Stimulated activated CD4-positive, alpha-beta T cell treated with anti-CD3 and anti-CD28 coated beads, Interleukin-4, amount 100 ng/mL, for 4 hours (primary cell): ENCODE data around the gene NCBP3.
"Not testable (repeated sequence)": the region's sequence is repeated elsewhere in the genome, so short reads cannot be mapped to it uniquely, and the experiment has no call there.

Experiments
- DNase-seq, 2 experiments: peaks; one replicate each; pipeline ENCODE4 v3.0.0-alpha.2; 2020

Gene NCBP3

DNA sequence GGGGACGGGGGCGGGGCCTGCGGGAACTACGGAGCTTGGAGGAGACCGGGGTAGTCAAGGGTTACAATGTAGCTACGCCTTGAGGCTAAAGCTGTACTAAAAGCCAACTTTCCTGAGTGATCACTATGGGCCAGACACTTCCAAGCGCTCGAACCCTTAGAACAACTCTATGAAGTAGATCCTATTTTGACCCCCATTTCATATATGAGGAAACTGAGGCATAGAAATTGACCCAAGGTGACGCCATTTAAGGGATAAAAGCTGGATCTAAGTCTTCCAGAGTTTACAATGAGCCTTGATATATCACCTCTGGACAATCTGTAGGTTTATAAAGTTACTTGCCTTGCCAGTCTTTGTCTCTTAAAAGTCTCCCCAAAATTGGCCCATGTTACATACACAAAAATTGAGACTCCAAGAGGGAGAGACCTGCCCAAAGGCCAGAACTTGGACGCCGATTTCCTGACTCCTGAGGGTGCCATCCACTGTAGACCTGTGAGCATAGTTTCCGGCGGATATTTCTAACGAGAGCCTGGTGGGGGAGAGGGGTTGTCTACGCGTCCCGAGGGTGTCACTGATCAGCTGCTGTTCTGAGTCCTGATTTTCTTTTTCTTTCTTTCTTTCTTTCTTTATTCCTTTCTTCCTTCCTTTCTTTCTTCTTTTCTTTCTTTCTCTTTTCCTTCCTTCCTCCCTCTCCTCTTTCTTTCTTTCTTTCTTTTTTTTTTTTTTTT lies 555 bp upstream of the NCBP3 start:
- DNase-seq: no peak

DNA sequence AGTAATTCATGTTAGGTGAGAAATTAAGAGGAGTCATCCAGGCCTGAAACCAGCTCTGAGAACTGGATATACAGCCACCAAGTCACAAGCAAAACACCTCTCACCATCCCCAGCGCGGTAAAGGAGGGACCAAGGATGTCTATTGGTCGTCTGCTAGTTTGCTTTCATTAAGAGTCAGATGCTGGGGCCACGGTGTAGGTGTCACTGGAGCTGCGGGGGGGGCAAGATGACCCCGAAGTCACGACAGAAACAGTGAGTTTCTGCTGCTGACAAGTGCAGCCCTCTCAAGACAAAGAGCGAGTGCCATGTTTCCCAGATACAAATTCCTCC lies 790 bp downstream of the NCBP3 start:
- DNase-seq: peak; percentile 15 to 17

DNA sequence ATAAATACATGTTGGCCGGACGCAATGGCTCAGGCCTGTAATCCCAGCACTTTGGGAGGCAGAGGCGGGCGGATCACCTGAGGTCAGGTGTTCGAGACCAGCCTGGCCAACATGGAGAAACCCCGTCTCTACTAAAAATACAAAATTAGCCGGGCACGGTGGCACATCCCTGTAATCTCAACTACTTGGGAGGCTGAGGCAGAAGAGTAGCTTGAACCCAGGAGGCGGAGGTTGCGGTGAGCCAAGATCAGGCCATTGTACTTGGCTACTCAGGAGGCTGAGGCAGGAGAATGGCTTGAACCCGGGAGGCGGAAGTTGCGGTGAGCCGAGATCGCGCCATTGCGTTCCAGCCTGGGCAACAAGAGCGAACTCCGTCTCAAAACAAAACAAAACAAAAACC lies 1.5 kb downstream of the NCBP3 start:
- DNase-seq: not testable (repeated sequence)

DNA sequence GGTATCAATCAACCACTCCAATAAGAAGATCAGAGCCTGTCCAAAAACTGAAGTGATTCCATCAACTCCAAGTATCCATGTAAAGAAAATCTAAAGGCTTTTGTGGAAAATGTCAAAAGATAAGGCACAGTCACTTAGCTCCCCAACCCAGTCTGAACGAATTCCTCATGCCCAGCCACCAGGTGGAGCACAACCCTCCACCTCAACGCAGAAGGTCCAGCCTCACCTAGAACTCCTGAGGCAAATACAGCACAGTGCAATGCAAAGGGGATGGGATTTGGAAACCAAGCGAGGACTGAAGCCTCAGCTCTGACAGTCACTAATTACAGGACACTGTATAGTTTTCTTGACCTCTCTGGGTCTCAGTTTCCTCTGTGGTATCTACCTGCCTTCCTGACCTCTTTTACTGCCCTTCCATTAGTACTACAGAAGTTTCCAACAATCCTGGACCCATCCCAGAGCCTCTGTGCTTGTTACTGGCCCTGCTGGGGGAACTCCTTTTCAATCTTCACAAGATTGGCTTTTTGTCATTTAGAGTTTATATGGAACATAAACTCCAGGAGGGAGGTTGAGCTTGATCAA lies 2.0 kb downstream of the NCBP3 start:
- DNase-seq: peak; percentile 40 to 42

DNA sequence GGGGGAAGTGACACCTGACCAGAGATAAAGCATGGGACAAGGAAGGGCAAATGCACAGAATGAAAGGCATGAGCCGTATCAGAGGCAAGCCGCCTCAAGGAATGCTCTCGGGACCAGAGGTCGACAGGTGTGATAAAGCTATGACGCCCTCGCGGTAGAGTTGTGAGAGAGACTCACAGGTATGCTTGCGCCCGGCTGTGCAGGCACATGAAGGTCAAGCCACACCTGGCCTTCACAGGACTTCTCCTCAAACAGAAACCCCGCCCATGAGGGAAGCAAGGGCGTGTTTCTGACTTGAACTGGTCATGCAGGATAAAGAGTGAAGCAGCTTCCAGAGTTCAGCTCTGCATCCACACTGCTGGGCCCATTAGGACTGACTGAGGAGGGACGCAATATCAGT lies 7.8 kb downstream of the NCBP3 start:
- no peak for DNase-seq

DNA sequence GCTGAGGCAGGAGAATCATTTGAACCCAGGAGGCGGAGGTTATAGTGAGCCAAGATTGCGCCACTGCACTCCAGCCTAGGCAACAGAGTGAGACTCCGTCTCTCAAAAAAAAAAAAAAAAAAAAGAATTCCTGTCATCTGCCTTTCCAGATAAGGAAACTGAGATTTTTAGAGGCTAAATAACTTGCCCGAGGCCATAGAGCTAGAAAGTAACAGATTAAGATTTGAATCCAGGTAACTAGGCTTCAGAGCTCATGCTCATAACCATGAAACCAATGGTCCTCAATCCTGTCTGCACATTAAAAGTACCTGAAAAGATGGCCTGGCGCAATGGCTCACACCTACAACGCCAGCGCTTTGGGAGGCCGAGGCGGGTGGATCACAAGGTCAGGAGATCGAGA lies 9.5 kb downstream of the NCBP3 start:
- DNase-seq: no peak

DNA sequence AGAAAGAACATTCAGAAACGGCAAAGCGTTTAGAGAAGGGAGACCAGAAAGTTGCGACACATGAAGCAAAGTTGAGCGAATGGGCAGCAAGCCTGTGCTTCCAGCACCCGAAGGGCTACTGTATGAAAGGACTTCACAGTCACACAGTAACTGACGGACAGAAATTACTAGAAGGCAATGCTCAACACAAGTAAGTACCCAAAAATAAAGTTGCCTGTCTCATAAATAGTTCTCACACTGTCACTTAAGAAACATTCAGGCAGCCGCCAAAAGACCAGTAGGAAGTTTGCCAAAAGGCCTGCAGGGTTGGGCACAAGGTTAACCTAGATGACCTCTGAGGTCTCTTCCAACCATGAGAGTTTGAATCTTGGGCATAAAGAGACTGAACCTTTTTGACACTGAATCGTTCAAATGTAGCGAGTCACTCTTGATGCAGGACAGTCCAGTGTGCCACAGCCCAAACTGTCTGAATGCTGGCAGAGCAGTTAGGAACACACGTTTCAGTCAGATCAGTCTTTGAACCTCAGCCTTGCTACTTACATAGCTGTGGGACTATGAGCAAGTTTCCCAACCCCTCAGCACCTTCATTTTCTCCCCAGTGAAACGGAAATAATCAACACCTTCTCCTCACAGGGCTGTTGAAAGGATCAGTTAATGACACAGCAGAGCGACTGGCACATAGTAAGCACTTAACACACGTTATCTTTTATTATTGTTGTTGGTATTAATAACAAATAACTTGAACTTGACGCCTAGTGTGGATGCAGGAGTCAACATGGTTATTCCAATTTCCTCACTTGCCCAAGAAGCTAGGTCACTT lies 10.4 kb downstream of the NCBP3 start:
- DNase-seq: no peak

DNA sequence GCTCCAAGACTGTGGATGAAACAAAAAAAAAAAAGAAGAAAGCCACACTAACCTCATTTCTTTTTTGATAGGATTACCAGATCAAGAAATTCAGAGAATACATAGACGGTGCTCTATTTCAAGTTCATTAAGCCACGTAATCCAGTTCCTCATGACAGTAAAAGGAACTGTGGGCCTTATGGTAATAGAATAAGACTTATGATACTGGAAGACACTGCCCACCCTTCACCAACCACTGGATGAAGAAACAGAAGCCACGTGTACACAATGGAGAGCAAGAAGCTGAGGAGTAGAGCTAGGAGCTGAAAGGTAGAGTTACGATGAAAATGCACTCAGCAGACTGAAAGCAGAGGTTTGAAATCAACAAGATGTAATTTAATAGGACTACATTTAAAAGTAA lies 11.2 kb downstream of the NCBP3 start:
- no peak for DNase-seq

DNA sequence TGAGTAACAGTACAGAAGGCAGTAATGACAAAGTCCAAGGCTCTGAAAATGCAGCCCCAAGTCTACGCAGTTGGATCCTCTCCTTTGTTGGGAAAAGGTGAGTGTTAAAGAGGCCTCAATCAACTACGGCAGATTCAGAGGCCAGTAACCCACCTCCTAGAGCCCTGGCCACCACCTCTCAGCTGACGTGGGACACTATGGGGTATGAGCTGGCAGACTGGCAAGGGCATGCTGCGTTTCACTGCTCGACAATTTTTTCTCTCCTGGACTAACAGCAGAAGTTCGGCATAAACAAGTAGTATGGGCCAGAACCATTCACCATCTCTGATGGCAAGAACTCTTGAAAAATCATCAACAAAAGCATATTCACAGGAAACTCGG lies 17.2 kb downstream of the NCBP3 start:
- DNase-seq: no peak

DNA sequence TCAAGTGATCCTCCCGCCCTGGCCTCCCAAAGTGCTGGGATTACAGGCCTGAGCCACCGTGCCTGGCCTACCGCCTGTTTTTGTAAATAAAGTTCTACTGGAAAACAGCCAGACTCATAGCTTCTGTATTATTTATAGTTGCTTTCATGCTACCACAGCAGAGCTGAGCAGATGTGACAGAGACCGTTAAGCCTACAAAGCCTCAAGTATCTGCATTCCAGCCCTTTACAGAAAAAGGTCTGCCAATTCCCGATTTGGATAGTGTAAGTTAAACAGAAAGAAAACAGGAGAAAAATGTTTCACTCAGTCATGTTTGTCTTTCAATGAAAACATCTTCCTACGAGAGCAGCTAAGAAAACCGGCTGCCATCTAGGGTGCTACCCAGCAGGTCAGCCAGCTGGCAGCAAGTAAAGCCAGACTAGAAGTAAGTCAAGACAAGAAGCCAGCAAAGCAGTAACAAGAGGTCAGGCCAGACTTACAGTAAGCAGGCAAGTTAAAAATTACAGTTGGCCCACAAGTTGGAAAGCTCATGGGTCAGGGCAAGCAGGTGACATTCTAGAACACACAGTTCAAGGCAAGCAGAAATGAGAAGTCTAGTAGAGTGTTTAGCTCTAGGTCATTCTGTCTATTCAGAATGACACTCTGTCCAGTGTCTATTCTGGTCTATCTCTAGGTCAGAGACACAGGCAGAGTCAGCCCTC lies 17.7 kb downstream of the NCBP3 start:
- DNase-seq: no peak

DNA sequence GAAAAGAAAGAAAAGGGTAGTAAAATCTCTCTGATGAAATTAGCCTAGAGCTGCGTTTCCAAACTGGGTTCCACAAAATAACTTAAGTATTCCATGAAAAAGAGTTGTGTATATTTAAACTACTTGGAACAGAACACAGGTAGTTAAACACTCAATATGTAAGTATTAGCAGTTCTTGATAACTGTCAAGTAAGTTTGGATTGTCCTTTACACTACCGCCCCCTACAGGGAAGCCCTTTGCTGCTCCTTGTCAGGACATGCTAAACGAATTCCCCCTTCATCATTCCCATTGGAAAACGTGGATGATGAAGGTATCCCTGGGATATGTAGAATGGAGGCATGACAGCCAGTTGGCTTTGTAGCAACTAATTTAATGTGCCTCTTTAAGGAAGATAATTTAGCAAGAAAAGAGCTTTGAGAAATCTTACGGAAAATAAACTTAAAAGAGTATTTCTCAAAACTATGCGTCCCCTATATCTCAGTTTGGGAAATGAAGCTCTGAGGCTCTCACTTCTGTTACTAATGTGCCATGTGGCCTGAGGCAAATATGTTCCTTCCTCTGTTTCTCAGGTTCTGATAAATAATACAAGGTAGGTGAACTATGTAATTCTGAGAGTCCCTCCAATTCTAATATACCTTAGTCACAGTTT lies 18.8 kb downstream of the NCBP3 start:
- peak; percentile 50 to 57 for DNase-seq

DNA sequence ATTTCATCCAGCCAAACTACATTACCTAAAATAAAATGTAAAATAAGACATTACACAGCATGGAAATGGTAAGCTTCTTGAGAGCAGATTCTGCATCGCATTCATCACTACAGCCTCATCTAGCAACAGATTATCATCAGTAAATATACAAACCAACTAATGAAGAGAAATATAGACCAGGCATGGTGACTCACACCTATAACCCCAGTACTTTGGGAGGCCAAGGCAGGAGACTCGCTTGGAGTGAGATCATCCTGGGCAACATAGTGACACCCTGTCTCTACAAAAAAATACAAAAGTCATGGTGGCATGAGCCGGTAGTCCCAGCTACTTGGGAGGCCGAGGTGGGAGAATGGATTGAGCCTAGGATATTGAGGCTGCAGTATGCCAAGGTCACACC lies 19.9 kb downstream of the NCBP3 start:
- DNase-seq: no peak

DNA sequence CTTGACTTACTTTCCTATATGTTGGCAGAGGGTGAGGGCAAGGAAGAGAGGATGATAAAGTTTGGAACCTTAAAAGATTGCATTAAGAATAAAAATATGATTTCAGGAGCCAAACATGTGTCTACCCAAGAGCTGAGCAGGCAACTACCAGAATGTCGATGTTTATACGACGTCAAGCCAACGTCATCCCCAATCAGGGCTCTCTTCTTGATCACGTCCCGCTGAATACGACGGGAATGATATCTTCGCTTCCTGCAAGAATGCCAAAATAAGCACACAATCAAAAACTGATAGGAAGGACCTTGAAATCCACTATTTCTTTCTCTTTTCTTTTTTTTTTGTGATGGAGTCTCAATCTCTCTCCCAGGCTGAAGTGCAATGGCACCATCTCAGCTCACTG lies 24.9 kb downstream of the NCBP3 start:
- no peak for DNase-seq

DNA sequence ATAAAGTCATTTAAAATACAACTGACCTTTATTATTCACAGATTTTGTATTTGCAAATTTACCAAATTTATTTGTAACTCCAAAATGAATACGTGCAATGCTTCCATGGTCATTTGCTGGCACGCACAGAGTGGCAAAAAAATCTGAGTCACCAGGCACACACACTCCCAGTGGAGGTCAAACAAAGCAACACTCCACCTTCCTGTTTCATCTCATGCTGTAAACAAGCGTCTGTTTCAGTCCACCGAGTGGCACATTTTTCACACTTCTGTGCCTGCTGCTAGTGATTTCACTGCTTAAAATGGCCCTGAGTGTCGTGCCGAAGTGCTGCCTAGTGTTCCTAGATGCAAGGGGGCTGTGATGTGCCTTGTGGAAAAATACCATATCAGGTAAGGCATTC lies 27.3 kb downstream of the NCBP3 start:
- no peak for DNase-seq

DNA sequence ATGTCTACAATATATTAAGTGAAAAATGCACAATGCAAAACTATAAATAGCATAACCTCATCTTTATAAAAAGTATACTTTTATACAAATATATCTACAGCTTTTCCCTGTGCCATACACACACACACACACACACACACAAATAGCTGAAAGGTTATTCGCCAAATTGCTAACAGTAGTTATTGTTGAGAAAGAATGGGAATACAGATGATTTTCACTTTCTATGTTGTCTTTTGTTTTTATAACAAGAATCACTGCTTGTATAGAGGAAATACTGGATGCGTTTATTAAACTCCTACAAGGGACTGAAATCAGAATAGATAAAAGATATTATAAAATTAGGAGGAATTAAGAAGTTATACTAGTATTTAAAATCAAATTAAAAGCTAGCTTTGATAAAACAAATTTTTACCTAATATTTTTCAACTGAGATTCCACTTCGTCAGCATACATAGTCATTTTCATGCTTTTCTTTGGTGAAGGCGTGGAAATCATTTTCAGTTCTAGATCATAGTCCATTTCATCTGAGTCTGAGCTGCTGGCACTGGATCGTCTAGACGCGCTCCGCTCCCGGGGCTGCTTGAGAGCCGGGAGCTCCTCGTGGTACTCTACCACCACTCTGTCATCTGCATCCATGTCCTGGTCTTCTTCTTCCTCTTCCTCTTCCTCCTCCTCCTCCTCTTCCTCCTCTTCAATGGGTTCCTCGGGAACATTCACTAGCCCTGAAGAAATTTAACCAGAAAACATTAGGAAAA lies 28.0 kb downstream of the NCBP3 start:
- no peak for DNase-seq

DNA sequence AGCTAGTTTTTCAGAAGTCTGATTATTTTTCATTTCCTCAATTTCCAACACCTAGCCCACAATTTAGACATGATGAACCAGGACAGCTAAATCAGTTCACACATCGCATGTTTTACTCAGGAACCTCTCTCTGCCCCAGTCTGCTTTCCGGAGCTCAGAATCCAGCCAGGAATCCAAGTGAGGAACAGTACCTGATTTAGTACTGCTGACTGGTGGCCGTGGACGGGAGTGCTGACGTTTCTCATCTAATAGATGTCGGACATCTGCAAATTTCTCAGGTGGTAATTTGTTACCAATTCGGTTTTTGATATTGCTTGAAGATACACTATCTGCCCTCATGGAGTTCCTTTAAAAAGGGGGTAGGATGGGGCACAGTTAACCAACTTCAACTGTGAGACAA lies 30.1 kb downstream of the NCBP3 start:
- no peak for DNase-seq

DNA sequence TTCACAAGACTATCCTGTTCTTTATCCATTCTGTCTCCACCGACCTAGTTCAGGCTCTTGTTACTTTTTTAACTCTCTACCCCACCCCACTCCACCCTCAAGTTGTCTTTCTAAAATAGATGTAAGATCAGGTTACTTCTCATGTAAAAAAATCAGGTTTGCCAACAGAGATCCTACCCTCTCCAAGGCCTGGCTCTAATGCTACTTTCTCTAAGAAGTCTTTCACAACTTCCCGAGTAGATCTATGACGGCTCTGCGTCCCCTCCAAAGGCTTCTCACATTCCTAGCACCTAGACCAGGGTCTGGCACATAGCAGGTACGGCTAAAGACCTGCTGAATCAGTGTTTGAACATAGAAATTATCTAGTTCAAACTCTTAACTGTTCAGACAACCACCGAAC lies 30.9 kb downstream of the NCBP3 start:
- no peak for DNase-seq

DNA sequence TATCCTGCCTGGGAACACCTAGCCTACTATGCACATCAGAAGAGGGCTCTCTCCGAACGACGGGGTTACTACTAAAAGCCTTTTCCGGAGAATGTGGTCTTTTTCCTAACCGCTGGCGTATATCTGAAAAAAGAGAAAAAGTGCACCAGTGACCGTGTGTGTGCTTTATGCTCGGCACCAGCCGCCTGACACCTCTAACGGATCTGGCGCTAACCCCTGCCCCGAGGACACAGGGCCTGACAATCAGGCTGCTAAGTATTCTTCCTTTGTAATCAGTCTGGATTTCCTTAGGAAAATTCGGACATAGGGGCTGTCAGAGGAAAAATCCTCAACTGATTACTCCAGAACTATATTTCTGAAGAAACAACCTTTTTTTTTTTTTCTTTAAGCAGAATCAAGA lies 31.7 kb downstream of the NCBP3 start:
- DNase-seq: no peak

DNA sequence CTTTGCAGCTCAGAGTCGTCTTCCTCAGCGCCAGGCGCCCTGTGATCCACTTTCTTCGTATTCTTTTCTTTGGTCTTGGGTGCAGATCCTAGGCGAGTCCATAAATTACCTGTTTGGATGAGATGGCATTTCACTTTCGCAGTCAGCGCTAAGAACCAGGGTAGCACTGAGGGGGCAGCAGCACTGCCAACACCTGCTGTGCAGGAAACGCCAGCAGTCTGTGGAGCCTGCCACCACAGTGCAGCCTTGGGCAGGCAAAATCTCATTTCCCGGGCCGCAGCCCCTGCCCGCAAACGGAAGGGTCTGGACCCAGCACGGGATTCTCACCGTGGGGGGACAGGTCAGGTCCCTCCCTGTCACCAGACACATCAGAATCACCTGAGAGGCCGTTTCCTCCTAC lies 32.9 kb downstream of the NCBP3 start:
- no peak for DNase-seq

DNA sequence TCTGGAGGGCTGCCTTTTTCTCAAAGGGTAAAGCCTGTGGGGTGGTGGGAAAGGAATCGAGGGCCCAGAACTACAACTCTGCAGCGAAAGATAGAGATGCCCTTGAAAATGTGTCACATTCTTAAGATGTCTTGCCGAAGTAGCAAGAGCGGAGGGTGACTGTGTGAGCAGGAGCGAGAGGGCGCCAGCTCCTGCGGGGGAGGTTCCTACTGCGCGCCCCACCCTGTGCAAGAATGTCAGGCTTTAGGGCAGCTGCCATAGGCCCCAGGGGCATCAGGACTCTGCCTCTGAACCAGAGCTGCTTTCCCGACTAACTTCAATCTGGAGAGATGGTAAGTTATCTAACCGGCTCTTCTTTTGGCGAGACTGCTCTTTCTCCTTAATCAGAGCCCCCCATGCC lies 33.3 kb downstream of the NCBP3 start:
- DNase-seq: no peak

DNA sequence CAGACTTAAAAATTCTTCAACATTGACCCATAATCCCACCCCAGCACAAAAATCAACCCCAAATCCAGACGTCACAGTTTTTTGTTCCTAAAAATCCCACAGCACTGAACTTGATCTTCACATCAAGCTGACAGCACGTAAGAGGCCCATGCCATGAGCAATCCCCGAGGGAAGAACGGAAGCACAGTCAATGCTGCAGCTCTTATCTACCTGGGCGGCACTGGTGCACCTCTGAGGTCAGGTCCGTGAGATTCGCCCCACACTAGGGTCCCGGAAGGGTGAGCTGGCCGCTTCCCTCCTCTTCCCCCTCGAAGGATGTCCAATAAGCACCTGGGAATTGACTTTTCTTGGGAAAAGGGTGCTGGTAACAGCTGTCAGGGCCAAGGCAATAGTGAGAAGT lies 33.8 kb downstream of the NCBP3 start:
- no peak for DNase-seq

DNA sequence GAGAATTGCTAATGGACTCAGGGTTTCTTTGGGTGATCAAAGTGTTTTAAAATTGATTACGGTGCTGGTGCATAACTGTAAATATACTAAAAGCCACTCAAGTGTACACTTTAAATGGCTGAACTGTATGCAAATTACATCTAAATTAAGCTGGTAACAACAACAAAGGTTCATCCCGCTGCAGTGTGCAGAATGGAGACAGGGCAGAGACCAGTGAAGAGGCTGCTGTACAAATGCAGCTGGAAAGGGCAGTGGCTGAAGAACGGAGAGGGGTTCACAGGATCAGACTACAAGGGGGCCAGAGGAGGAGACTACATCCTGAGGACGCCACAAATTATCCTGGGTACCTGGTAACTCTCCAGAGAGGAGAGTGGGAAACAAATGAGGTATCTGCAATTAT lies 36.0 kb downstream of the NCBP3 start:
- DNase-seq: no peak

DNA sequence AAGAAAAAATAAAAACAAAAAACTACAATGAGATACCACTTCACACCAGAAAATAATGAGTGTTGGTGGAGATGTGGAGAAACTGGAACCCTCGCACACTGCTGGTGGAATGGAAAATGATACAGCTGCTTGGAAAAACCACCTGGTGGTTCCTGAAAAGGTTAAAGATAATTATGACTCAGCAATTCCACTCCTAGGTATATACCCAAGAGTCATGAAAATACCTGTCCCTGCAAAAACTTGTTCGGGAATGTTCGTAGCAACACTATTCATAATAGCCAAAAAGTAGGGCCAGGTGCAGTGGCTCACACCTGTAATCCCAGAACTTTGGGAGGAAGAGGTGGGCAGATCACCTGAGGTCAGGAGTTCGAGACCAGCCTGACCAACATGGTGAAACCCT lies 36.9 kb downstream of the NCBP3 start:
- no peak for DNase-seq
